8988T (cell line): ENCODE results near the gene DNAAF5.
A peak's percentile ranks its signal among the peaks of the same experiment; 100 is the strongest.

ENCODE experiments used
- DNase-seq: peaks from one replicate; pipeline ENCODE4 v3.0.0; 2011

DNAAF5 gene

DNA sequence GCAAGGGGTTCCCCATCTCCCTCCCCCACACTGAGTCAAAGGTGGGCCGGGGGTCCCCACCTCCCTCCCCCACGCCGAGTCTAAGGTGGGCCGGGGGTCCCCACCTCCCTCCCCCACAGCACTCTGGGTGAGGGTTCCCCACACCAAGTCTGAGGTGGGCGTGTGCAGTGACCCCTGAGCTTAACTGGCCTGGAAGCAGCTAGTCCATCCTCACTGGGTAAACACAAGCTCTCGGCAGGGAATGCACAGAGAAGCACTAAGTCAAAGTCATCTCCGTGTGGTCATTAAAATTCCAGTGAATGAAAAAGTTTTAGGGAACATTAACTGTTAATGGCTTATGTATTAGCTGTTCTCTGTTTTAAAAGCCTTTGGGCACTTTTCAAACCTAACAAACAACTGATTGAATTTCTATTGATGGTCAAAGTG lies 44.3 kb downstream of the DNAAF5 start:
- DNase-seq, result no peak

DNA sequence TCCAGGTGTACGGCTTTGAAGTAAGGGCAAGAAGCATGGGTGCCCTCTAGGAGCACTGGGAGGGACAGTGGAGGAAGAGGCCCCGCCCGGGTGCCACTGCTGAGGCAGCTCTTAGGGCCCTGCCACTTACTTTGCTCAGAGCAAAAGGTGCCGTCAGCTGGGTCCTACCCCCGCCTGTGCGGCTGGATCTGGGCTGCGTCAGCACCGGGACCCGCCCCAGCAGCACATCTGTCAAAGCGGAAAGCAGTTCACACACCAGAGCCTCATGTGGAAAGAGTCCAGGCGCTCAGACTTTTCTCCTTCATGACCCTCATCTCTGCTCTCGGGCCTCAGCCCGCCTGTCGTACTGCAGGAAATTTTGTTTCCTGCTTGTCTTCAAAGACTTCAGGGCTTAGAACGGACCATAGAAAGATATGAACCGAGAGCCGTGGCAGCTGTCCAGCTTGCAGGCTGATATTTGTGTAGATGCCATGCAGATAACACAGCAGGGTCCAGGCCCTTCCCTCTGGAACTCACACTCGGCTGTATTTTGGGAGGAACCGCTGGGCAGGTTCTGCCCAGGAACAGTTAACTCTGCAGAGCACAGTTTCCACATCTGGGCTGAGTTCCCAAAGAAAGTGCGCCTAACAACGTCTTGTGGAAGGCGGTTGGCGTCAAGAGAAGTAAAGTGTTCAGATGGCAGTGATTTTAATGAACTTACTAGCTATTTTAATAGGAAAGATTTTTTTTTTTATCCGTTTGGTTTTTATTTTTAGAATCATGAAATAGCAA lies 44.9 kb downstream of the DNAAF5 start:
- no peak for DNase-seq

DNA sequence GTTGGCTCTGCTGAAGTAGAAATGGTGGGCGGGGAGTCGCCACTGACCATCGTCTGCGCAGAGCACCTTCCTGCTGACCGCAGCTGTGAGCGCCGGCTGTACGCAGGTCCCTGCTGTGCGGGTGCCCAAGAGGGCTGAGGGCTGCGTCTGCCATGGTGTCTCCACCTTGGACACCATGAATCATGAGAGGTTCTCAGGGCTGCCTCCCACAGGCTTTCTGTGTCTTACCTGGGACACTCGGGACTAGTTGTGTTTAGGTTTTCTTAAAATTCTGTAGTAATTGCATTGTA lies 45.5 kb downstream of the DNAAF5 start:
- DNase-seq, result no peak

- DNase-seq, result no peak
These were observed 45.9 kb downstream of the DNAAF5 start for GRCh38 chr7:772392-772791.

- no peak for DNase-seq
These were observed 46.5 kb downstream of the DNAAF5 start for GRCh38 chr7:772861-773621.

DNA sequence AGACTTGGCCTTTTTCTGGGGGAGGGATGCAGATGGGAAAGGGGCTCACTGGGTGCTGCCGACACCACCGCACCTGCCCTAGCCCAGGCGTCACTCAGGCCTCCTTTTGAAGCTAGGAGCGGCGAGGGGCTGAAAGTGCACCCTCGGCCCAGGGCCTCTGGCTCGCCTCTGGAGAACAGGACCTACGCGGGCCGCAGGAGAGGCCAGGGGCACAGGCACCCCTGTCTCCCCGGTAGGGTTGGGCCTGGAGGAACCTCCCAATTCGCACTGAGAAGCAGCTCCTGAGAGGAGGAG lies 47.1 kb downstream of the DNAAF5 start:
- no peak for DNase-seq

DNA sequence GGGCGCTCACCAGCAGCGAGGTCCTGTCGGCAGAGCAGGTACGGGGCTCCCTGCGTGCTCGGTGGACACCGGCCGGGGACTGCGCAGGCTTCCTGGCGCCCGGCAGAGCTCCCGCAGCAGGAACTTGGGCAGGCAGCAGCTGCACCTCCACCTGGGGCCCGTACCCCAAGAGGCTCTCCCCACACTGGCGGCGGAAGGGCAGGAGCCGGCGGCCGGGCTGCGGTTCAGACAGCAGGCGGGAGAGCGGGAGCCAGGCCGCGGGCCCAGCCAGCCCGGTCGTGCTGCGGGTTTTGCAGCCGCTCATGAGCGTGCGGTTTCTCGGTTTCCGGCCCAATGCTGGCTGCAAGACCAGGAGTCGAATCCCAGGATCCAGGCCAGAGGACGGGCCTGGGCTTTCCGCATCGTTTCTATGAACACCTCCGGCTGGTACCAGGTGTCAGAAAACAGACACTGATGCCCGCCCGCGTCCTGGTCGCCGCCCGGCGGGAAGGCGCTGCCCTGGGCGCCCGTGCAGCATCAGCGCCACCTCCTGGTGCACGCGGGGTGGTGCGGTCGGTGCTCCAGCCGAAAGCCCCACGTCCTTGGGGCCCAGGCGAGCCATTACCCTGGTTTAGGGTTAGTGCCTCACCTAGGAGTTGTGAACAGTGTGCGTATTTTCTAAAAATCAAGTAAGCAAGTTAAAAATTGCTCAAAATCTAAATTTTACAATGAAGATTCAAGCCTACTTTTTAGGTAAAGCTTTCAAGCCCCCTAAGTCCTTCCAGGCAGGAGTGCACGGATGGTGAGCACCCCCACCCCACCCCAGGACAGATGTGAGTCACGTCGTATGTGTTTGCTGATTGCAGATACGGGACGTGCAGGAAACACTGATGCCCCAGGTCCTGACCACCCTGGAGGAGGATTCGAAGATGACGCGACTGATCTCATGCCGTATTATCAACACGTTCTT lies 47.9 kb downstream of the DNAAF5 start:
- DNase-seq, result peak; percentile 52

DNA sequence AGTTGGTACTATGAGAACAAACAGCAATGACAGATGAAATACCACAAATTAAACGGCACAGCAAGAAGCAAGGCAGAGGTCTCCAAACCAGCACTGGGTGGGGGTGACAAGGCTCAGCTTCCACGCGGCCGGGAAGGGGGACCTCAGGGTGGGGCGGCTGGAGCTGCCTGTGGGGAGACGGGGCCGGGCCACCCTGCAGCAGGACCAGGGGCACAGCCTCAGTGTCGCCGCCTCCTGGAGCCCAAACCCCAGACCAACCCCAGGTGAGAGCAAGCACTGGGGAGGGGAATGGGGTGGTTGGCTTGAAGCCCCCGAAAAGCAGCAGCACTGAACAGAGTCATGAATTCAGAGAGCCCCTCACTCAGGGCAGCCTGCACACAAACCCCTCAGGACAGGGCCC lies 49.9 kb downstream of the DNAAF5 start:
- no peak for DNase-seq

DNA sequence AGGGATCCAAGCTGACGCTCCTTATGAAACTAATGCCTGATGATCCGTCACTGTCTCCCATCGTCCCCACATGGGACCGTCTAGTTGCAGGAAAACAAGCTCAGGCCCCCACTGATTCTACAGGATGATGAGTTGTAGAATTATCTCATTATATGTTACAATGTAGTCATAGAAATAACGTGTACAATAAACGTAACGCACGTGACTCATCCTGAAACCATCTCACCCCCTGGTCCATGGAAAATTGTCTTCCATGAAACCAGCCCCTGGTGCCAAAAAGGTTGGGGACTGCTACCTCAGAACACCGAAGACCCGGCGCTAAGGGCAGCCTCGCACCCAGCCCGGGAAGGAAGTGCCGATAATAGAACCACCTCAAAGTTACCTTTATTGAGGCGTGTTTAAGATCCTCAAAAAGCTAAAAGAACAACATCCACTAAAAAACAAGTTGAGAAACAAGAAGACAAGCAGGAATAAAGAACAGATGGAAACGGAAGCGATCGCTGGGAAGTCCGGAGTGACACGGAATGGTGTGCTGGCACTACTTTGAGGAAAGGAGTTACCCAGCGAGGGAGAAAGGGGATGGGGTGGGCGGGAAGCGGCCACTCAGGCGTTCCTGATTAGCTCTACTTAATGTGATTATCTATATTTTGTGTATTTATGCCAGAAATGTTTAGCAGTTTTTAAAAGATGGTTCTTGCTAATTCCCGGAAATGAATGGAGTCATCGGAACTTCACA lies 50.7 kb downstream of the DNAAF5 start:
- no peak for DNase-seq

GRCh38 chr7:777728-778078 lies 51.2 kb downstream of the DNAAF5 start:
- no peak for DNase-seq

- no peak for DNase-seq
These were observed 51.9 kb downstream of the DNAAF5 start for GRCh38 chr7:778271-778967.

GRCh38 chr7:778968-779451 lies 52.5 kb downstream of the DNAAF5 start:
- no peak for DNase-seq

DNA sequence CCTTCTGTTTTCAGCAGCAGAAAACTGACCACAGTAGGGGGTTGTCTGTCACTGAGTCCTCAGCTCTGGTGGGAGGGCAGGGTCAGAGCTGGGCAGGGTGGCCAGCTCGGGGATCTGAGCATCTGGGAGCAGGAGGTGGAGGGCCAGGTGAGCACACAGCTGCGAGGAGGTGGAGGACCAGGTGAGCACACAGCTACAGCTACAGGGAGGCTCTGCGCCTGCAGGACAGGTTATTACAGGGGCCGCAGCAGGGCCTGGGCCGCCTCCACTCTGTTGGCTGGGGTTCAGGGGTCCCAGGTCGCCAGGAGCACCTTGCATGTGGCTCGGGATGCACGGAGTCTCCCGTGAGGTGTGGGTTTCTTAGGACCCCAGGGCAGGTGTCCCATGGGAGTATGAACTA lies 53.0 kb downstream of the DNAAF5 start:
- DNase-seq, result no peak

DNA sequence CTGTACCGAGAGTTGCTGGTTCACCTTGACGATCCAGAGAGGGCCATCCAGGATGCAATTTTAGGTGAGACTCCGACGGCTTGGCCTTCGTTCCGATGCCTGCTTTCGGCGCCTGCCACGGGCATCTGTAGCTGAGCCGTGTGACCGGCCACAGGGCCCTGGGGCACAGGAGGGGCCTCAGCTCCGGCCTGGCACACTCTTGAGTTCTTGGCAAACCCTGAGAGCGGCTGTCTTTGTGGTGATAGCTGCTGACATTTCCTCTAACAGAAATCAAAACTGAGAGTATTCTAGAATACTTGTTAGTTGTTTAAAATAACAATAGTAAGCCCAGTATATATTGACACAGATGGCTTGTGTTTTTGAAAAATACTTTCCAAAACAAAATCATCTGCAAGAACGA lies 53.6 kb downstream of the DNAAF5 start:
- no peak for DNase-seq

- no peak for DNase-seq
These were observed 54.0 kb downstream of the DNAAF5 start for GRCh38 chr7:780516-780915.

DNA sequence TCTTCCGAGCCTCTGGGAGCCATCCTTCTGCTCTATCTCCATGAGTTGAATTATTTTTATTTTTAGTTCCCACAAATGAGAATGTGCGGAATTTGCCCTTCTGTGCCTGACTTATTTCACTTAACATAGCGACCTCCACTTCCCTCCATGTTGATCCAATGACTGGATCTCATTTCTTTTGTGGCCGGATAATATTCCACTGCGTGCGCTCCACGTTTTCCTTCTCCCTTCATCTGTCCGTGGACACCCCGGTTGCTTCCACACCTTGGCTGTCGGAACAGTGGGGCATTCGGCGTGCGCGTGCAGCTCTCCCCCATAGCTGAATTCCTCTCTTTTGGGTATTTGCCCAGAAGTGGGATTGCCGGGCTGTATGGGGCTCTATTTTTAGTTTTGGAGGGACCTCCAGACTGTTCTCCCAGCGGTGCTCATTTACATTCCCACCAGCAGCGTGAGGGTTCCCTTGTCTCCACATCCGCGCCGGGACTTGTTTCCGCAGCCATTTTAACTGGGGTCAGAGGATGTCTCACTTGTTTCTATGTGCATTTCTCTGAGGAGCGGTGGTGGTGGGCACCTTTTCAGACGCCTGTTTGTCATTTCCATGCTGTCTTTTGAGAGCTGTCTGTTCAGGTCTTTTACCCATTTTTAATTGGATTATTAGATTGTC lies 54.8 kb downstream of the DNAAF5 start:
- DNase-seq, result no peak

- DNase-seq, result no peak
These were observed 55.5 kb downstream of the DNAAF5 start for GRCh38 chr7:781936-782529.

GRCh38 chr7:782718-783449 lies 56.4 kb downstream of the DNAAF5 start:
- DNase-seq, result no peak

DNA sequence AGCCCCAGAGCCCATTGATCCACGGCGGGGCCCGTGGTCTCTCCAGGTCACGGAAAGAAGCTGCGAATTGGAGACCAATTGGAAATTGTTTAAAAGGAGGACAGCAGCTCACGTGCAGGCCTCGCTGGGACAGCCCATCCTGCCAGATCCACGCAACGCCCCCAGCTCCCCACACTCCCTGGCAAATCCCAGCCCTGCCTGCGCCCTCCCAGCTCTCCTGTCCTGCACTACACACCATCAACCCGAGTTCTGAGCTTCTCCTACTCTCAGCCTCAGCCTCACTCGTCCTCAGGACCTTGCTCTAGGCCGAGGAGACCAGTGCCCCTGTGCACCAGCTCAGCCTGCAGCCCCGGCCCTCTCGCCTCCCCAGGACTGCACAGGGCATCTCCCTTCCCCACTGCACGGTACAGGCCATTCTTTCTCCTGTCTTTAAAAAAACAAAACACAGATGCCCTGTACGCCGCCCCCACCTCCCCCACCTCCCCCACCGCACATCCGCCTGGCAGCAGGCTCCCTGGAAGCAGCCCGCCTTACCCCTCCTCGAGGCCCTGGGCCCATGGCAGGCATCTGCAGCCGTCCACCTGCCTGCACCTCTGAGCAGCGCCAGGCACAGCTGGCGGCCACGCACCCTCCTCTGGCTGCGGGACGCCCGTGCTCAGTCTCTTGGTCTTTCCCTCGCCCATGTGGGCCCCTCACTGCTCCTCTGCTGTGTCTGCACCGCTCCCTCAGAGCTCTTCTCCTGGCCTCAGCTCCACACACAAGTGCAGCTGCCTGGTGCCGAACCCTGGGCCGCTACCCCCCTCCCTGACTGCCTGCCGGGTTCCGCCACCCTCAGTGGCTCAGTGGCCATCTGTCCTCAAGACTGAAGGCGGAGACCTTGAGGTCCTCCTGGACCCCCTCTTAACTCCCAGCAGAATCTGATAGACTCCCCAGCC lies 57.3 kb downstream of the DNAAF5 start:
- DNase-seq, result no peak
